Fibroblast of lung (primary cell): ENCODE results near the gene MKLN1.

Experiments
- EZH2 ChIP-seq: IDR thresholded peaks from 2 replicates; pipeline ENCODE4 v1.5.1; 2012; ENCODE audit warnings: low read length, control low read depth, mild to moderate bottlenecking; ENCODE audit errors: missing control alignments
- TF ChIP-seq, protein P1 (sequence below), 2 donors: IDR thresholded peaks in 1 of 2; conservative IDR thresholded peaks in 1 of 2; 1 replicate in 1 of 2; 2 replicates in 1 of 2; pipeline ENCODE4 v1.5.1; 2011 to 2012; ENCODE audit warnings: low read length in 2 of 2, control low read depth in 1 of 2, inconsistent platforms in 1 of 2, low read depth in 1 of 2, mild to moderate bottlenecking in 1 of 2

DNA sequence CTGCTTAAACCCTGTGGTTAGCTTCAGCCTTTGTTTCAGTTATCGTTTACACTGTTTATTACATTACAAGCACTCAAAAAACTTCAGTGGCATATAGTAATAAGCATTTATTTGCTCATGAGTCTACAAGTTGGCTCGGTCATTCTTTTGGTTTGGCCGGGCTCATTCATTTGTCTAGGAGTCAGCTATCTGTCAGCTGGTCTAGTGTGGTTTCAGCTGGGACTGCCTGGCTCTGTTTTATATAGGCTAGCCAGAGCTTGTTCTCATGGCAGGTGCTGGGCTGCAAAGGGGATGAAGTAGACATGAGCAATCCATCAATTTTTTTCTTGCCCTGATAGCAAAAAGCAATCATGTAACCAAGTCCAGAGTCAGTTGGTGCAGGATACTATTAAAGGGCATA is 103.6 kb downstream of the MKLN1 start:
- TF ChIP-seq, protein P1, sequence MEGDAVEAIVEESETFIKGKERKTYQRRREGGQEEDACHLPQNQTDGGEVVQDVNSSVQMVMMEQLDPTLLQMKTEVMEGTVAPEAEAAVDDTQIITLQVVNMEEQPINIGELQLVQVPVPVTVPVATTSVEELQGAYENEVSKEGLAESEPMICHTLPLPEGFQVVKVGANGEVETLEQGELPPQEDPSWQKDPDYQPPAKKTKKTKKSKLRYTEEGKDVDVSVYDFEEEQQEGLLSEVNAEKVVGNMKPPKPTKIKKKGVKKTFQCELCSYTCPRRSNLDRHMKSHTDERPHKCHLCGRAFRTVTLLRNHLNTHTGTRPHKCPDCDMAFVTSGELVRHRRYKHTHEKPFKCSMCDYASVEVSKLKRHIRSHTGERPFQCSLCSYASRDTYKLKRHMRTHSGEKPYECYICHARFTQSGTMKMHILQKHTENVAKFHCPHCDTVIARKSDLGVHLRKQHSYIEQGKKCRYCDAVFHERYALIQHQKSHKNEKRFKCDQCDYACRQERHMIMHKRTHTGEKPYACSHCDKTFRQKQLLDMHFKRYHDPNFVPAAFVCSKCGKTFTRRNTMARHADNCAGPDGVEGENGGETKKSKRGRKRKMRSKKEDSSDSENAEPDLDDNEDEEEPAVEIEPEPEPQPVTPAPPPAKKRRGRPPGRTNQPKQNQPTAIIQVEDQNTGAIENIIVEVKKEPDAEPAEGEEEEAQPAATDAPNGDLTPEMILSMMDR (conservative IDR thresholded peaks at IDR 0.05 in 1 of 2, IDR thresholded peaks at IDR 0.05 in 1 of 2; ENCODE audit: low read depth in 1 of 2, low read length in 2 of 2) = no peak
- no peak for TF ChIP-seq EZH2
